GM12865 (cell line): ENCODE results near the gene CNTF.

ENCODE experiments used
- DNase-seq: peaks from one replicate; pipeline ENCODE4 v3.0.0; 2010; ENCODE audit warnings: low read depth
- H3K4me3 ChIP-seq: 2 replicates; pipeline ENCODE4 v1.5.1; 2011; ENCODE audit warnings: mild to moderate bottlenecking, low read depth, low read length, control low read depth
- CTCF ChIP-seq: IDR thresholded peaks from 2 replicates; pipeline ENCODE4 v1.5.1; 2011; ENCODE audit warnings: low read length, control low read depth, low read depth, inconsistent platforms; ENCODE audit not compliant: insufficient read depth; ENCODE audit errors: missing control alignments

Gene CNTF

GRCh38 chr11:58621586-58622262 is 741 bp upstream of the CNTF start:
- DNase-seq = peak; percentile 39

GRCh38 chr11:58625086-58625485 is 2.6 kb downstream of the CNTF start:
- H3K4me3 ChIP-seq = no peak overlapping the region
- no peak for DNase-seq
- TF ChIP-seq CTCF = no peak

More at GRCh38 chr11:58621586-58622262, 741 bp upstream of the CNTF start:
- no peak for TF ChIP-seq CTCF
- no peak overlapping the region for H3K4me3 ChIP-seq

GRCh38 chr11:58625826-58626460 is 3.5 kb downstream of the CNTF start:
- no peak overlapping the region for H3K4me3 ChIP-seq
- no peak for DNase-seq
- no peak for TF ChIP-seq CTCF

- H3K4me3 ChIP-seq = no peak overlapping the region
- no peak for DNase-seq
These were observed 4.5 kb downstream of the CNTF start for GRCh38 chr11:58626934-58627483.

GRCh38 chr11:58628446-58628845 is 6.0 kb downstream of the CNTF start:
- no peak for DNase-seq
- no peak overlapping the region for H3K4me3 ChIP-seq
- no peak for TF ChIP-seq CTCF

More at GRCh38 chr11:58626934-58627483, 4.5 kb downstream of the CNTF start:
- no peak for TF ChIP-seq CTCF

GRCh38 chr11:58629857-58630256 is 7.4 kb downstream of the CNTF start:
- H3K4me3 ChIP-seq = no peak overlapping the region
- TF ChIP-seq CTCF = peak; percentile 62
- DNase-seq = peak; percentile 51
